AG10803 (cell line): ENCODE measurements around the gene EPHX1.

Source experiments
- DNase-seq: peaks from one replicate; pipeline ENCODE4 v3.0.0; 2010; ENCODE audit warnings: low read depth
- H3K4me3 ChIP-seq: 2 replicates; pipeline ENCODE4 v1.5.1; 2011; ENCODE audit warnings: mild to moderate bottlenecking, low read length, control low read depth
- CTCF ChIP-seq: conservative IDR thresholded peaks from 2 replicates; pipeline ENCODE4 v1.5.1; 2011; ENCODE audit warnings: mild to moderate bottlenecking, low read length, control low read depth, inconsistent platforms

EPHX1 gene

DNA sequence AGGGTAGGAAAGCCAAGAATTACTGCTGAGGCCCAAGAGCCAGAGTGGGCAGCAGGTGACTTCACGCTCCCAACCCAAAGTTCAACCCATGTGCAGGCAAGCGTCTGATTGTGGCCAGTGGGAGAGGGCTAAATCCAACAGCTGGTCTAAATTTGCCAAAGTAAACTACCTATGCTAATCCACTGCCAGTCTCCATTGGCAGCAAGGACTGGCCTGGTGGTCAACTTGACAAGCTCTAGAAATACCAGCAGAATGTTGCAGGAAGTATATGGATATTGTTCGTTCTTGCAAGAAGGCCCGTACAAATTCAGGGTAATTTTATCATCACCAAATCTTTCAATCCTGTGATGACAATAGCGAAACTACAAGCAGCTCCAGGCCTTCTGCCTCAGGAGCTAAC, 70.7 kb downstream of the EPHX1 start:
- DNase-seq, result no peak
- no peak for TF ChIP-seq CTCF
- H3K4me3 ChIP-seq, result peak overlapping the region; percentile 97

- DNase-seq, result peak; percentile 48
- H3K4me3 ChIP-seq, result peak overlapping the region; percentile 97
- no peak for TF ChIP-seq CTCF
These were observed 71.4 kb downstream of the EPHX1 start for GRCh38 chr1:225881081-225881958.

GRCh38 chr1:225881959-225882693, 72.2 kb downstream of the EPHX1 start, which contains the start of gene TMEM63A:
TMEM63A (minus strand) TSS chr1:225882380; CDS start chr1:225877580, 4,800 bp downstream.
- peak within 1 kb of the TSS; percentile 97 for H3K4me3 ChIP-seq
- TF ChIP-seq CTCF, result peak; percentile 35; the same call in 1 of the 2 replicates
- peak; percentile 82 for DNase-seq

GRCh38 chr1:225882694-225883615, 73.0 kb downstream of the EPHX1 start:
- DNase-seq, result peak; percentile 45
- H3K4me3 ChIP-seq, result peak overlapping the region; percentile 97
- TF ChIP-seq CTCF, result no peak

DNA sequence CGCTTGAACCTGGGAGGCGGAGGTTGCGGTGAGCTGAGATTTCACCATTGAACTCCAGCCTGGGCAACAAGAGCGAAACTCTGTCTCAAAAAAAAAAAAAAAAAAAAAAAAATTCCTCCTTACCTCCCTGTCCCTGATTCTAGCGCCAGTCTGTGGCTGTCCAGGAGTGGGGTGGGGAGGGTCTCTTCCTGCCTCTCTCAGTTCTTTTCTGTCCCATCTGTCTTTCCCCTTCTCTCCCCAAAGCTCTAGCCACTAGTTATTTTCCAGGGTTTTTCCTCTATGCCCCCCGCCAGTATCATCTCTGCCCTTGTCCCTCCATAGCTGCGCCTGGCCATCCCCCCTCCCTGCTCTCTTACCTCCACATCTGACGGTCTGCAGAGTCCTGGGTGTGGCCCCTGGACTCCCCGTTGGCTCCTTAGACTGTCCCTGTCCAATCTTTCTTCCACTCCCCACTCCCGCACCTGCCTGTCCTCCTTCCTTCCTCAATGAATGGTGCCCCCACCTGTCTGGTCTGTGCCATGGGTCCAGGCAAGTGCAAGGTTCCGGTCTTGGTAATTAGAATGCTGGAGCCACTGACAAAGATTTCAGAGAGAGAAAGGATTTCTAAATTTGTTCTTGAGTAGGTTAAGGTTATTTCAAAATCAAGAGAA, 73.8 kb downstream of the EPHX1 start:
- TF ChIP-seq CTCF, result no peak
- H3K4me3 ChIP-seq, result no peak overlapping the region; the same call in 1 of the 2 replicates

DNA sequence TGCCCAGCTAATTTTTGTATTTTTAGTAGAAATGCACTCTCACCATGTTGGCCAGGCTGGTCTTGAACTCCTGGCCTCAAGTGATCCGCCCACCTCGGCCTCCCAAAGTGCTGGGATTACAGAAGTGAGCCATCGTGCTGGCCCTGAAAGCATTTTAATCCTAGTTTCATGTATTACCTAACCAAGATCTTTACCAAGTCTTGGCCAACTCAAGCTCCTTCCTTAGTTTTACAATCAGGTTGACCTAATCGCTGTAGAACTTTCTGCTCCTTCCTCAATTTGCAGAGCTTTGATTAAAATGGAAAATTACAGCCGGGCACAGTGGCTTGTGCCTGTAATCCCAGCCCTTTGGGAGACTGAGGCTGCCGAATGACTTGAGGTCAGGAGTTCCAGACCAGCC, 75.4 kb downstream of the EPHX1 start:
- no peak for DNase-seq
- no peak for TF ChIP-seq CTCF
- H3K4me3 ChIP-seq, result no peak overlapping the region

More for the DNA sequence above, 73.8 kb downstream of the EPHX1 start:
- DNase-seq, result no peak
